Adipocyte (in vitro differentiated cells): Measurements from ENCODE around the gene IGFBP6.
A peak's percentile ranks its signal among the peaks of the same experiment; 100 is the strongest.

ENCODE experiments used
- DNase-seq: peaks from one replicate; pipeline ENCODE4 v3.0.0-alpha.2; 2015; ENCODE audit warnings: low read depth
- H3K27me3 ChIP-seq: replicated peaks from 2 replicates; pipeline ENCODE4 v1.7.0; 2013; ENCODE audit warnings: mild to moderate bottlenecking, low read length, moderate library complexity; ENCODE audit not compliant: control insufficient read depth, insufficient read depth
- H3K36me3 ChIP-seq: 2 replicates; pipeline ENCODE4 v1.7.0; 2013; ENCODE audit warnings: low read length, mild to moderate bottlenecking, moderate library complexity; ENCODE audit not compliant: control insufficient read depth, insufficient read depth, severe bottlenecking
- H3K4me1 ChIP-seq: 2 replicates; pipeline ENCODE4 v1.7.0; 2013; ENCODE audit warnings: mild to moderate bottlenecking, low read length, moderate library complexity; ENCODE audit not compliant: control insufficient read depth, insufficient read depth
- H3K4me3 ChIP-seq: 2 replicates; pipeline ENCODE4 v1.7.0; 2013; ENCODE audit warnings: mild to moderate bottlenecking, low read length, moderate library complexity
- H3K9ac ChIP-seq: 2 replicates; pipeline ENCODE4 v1.7.0; 2013; ENCODE audit warnings: mild to moderate bottlenecking, low read length, moderate library complexity
- H3K9me3 ChIP-seq: 2 replicates; pipeline ENCODE4 v1.7.0; 2013; ENCODE audit warnings: mild to moderate bottlenecking, low read length, moderate library complexity; ENCODE audit not compliant: control insufficient read depth

IGFBP6 gene

DNA sequence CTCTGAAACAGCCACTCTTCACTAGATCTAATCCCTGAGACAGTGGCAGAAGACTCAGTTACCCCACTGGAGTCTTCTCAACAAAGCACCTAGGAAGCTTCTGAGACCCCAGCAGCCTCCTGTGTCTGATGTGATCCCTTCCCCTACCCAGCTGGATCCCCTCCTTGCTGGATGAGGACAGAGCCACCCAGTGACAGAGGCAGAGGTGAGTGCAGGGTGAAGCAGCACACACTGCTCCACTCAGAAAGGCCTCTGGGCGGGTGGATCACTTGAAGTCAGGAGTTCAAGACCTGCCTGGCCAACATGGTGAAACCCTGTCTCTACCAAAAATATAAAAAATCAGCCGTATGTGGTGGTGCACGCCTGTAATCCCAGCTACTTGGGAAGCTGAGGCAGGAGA, 21.0 kb upstream of the IGFBP6 start:
- H3K4me3 ChIP-seq: no peak overlapping the region
- H3K9ac ChIP-seq: peak overlapping the region; percentile 26
- H3K27me3 ChIP-seq: no peaks in the 10 kb centered on the region
- peaks cover 29% of the 10 kb centered on the region for H3K36me3 ChIP-seq
- peaks cover 53% of the 10 kb centered on the region for H3K4me1 ChIP-seq
- DNase-seq: no peak
- H3K9me3 ChIP-seq: no peaks in the 10 kb centered on the region

DNA sequence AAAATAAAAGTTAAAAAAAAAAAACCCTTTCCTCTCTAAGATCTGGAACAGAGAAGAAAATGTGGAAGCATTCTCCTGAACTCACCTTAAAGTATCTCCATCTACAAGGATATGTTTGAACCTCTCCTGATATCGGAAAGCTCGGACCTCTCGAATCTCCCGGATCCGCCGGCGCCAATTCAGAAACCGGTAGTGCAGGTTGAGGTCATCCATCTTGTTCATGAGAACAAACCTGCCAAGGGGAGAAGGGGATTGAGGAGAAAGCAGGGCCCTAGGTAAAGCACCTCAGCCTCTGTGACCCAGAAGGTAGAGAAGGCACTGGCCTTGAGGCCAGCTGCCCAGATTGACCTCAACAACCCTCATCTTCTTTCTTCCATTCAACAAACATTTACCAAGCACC, 20.4 kb upstream of the IGFBP6 start:
- H3K9ac ChIP-seq: no peak overlapping the region
- H3K36me3 ChIP-seq: peaks cover 29% of the 10 kb centered on the region
- no peak overlapping the region for H3K4me3 ChIP-seq
- no peaks in the 10 kb centered on the region for H3K27me3 ChIP-seq
- peaks cover 48% of the 10 kb centered on the region for H3K4me1 ChIP-seq
- no peaks in the 10 kb centered on the region for H3K9me3 ChIP-seq
- no peak for DNase-seq

DNA sequence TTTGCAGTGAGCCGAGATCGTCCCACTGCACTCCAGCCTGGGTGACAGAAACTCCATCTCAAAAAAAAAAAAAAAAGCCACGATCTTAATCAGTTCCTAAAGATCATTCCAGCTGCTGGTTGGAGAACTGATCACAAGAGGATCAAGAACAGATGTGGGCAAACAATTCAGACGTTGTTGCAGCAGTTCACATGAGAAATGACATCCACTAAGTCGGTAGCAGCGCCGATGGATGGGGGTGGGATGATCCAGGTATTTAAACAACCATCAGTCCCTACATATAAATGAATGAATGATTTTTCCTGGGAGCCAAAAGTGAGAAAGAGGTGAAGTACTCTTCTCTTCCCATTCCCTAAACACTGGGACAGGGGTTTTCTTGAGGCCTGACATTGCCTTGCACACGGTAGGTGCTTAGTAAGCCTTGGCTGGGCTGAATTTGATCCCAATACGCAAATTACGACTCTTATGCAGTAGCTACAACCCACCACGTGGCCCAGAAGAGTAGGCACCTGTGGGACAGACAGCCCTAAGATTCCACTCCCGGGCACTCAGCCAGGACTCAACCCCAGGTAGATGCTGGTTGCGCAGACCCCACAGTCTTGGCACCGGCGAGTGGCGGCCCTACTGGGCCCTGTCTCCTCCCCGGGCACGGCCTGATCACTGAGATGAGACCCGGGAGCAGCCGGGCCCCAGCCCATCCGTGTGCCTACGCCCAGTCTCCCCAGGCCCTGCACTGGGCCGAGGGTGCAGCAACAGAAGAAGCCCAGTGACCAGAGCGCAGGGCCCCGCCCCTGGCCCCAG, 18.8 kb upstream of the IGFBP6 start:
- no peaks in the 10 kb centered on the region for H3K9me3 ChIP-seq
- peaks cover 38% of the 10 kb centered on the region for H3K4me1 ChIP-seq
- H3K4me3 ChIP-seq: peak overlapping the region; percentile 82
- H3K9ac ChIP-seq: peak overlapping the region; percentile 93
- no peaks in the 10 kb centered on the region for H3K27me3 ChIP-seq
- peaks cover 29% of the 10 kb centered on the region for H3K36me3 ChIP-seq
- peak; percentile 63 for DNase-seq

- H3K9ac ChIP-seq: peak within 1 kb of the TSS; percentile 98
- H3K36me3 ChIP-seq: peaks cover 29% of the 10 kb centered on the region
- peaks cover 30% of the 10 kb centered on the region for H3K4me1 ChIP-seq
- no peaks in the 10 kb centered on the region for H3K9me3 ChIP-seq
- no peaks in the 10 kb centered on the region for H3K27me3 ChIP-seq
- DNase-seq: peak; percentile 98
- H3K4me3 ChIP-seq: peak within 1 kb of the TSS; percentile 89
Measured at GRCh38 chr12:53079226-53080117, 18.0 kb upstream of the IGFBP6 start, which contains the start of gene SPRYD3. SPRYD3 (minus strand) TSS chr12:53079390; CDS start chr12:53079333, 57 bp downstream.

GRCh38 chr12:53082637-53083175, 14.8 kb upstream of the IGFBP6 start:
- H3K4me1 ChIP-seq: peaks cover 27% of the 10 kb centered on the region
- H3K4me3 ChIP-seq: no peak overlapping the region
- no peak for DNase-seq
- H3K27me3 ChIP-seq: no peaks in the 10 kb centered on the region
- no peak overlapping the region for H3K9ac ChIP-seq
- no peaks in the 10 kb centered on the region for H3K36me3 ChIP-seq
- H3K9me3 ChIP-seq: no peaks in the 10 kb centered on the region

DNA sequence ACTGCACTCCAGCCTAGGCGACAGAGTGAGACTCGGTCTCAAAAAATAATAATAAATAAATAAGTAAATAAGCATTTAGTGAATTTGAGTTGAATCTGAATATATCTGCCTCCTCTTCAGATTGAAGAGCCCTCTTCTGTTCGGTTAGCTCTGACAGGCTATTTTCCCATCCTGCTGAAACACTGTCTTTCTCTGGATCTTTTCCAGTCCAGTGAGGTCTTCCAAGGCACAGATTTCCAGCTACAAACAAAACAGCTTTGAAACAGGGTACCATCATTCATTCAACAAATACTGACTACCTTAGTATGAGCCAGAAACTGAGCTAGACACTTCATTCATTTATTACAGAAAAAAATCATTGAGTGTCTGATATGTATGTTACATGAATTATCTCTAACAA, 11.1 kb upstream of the IGFBP6 start:
- Histone ChIP-seq H3K4me3 (no peak overlapping the region), H3K27me3 (no peaks in the 10 kb centered on the region), H3K9me3 (no peaks in the 10 kb centered on the region), H3K36me3 (no peaks in the 10 kb centered on the region), H3K4me1 (peaks cover 4% of the 10 kb centered on the region), H3K9ac (no peak overlapping the region)
- no peak for DNase-seq

GRCh38 chr12:53090105-53090504, 7.4 kb upstream of the IGFBP6 start:
- Histone ChIP-seq H3K36me3 (no peaks in the 10 kb centered on the region), H3K9me3 (no peaks in the 10 kb centered on the region), H3K4me1 (peaks cover 18% of the 10 kb centered on the region), H3K9ac (no peak overlapping the region), H3K27me3 (no peaks in the 10 kb centered on the region), H3K4me3 (no peak overlapping the region)
- DNase-seq: no peak

DNA sequence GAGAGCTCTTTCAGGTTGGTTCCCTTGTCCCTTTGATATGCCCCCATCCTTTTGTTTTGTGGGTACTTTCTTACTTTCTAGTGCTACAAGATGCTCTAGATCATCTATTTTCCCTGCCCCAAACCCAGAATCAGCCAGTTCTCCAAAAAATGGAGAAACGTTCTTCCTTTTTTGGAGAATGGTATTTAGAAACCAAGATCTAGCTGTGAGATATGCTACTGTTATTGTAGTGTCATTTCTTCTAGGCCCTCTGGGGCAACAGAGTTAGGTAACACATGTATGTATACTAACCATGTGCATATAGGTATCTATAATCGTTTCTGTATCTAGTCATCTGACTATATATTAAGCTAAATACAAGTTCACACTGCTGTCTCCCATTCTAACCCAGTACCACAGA, 6.9 kb upstream of the IGFBP6 start:
- Histone ChIP-seq H3K36me3 (no peaks in the 10 kb centered on the region), H3K4me3 (no peak overlapping the region), H3K4me1 (peaks cover 18% of the 10 kb centered on the region), H3K9me3 (no peaks in the 10 kb centered on the region), H3K27me3 (no peaks in the 10 kb centered on the region), H3K9ac (no peak overlapping the region)
- DNase-seq: peak; percentile 28

DNA sequence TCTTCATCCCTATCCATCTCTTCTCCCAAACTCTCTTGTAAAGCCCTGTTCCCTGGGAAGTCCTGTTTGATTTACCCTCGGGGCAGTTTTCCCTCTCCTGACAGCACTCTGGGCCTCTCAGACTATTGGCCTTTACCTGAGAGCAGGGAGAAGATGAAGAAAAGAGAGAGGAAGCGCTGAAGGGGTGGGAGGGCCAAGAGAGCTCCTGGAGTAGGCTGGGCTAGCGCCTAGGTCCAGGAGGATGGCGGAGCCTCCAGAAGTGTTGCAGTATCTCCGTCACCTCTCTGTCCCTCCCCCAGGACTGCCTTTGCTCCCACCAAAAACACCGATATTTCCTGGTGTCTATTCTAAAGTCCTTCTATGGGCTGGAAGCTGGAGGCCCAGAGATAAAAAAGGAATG, 5.7 kb upstream of the IGFBP6 start:
- DNase-seq: no peak
- peaks cover 28% of the 10 kb centered on the region for H3K4me1 ChIP-seq
- H3K36me3 ChIP-seq: no peaks in the 10 kb centered on the region
- no peak overlapping the region for H3K9ac ChIP-seq
- H3K27me3 ChIP-seq: no peaks in the 10 kb centered on the region
- H3K9me3 ChIP-seq: no peaks in the 10 kb centered on the region
- no peak overlapping the region for H3K4me3 ChIP-seq

DNA sequence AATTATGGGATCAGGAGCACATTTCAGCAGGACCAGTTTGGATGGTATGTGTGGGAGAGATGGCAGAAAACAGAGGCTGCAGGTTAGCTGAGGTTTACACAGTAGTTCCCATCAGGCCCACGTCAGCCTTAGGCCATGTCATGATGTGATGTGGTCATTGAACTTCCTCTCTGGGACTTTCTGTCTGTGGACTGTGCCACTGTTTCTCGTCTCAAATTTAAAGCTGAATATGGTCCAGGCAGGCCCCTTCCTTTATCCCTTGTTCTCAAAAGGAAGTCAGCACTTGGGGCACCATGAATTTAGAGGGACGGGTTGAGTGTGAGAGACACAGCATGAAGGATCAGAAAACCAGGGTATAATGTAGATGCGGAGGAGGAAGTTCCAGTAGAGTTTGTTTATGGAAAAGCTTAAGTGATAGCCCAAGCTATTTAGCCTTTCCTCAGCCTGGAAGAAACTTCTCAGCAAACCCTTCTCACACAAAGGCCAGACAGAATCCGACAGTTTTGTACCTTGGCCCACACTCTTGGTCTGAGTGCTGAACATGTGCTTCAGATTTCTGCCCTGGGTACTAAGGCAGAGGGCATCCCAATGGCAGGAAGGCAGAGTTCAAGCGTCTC, 3.6 kb upstream of the IGFBP6 start:
- Histone ChIP-seq H3K9ac (peak overlapping the region; percentile 49), H3K4me1 (peaks cover 43% of the 10 kb centered on the region), H3K4me3 (peak overlapping the region; percentile 47), H3K36me3 (no peaks in the 10 kb centered on the region), H3K27me3 (no peaks in the 10 kb centered on the region), H3K9me3 (no peaks in the 10 kb centered on the region)
- DNase-seq: no peak

DNA sequence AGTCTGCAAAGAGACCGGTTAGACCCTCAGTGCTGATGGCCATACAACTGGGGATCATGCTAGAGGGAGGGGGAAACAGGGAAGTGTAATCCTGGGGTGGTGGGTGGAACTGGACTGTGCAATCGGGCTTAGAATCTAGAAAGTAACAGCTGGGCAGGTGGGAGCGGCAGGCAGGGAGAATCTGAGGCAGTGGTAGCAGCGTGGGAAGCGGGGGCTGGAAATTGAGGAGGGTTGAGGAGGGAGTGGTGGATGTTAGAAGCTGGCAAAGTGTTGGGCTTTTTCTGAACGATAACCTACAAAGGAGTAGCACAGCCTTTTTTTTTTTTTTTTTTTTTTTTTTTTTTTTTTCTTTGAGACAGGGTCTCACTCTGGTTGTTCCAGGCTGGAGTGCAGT, 3.1 kb upstream of the IGFBP6 start:
- DNase-seq: no peak
- no peaks in the 10 kb centered on the region for H3K9me3 ChIP-seq
- no peaks in the 10 kb centered on the region for H3K36me3 ChIP-seq
- peak overlapping the region; percentile 47 for H3K4me3 ChIP-seq
- H3K4me1 ChIP-seq: peaks cover 47% of the 10 kb centered on the region
- H3K9ac ChIP-seq: peak overlapping the region; percentile 49
- no peaks in the 10 kb centered on the region for H3K27me3 ChIP-seq
